ENCODE measurements around the gene CDK5RAP3.

- TF ChIP-seq GATA2 (IDR thresholded peaks at IDR 0.05; ENCODE audit: low read depth, low read length) (no peak), GATA3 (IDR thresholded peaks at IDR 0.05; ENCODE audit: low read depth, low read length) (no peak)
Measured at GRCh38 chr17:48002266-48002915, 31.5 kb downstream of the CDK5RAP3 start.
